GM18909 (cell line): Measurements from ENCODE around the gene IRF3.
A peak's percentile ranks its signal among the peaks of the same experiment; 100 is the strongest.

ENCODE experiments used
- ATAC-seq: cut with Tn5 transposase; IDR thresholded peaks from one replicate; pipeline ENCODE4 v1.9.1; 2021; ENCODE audit warnings: mild to moderate bottlenecking; ENCODE audit not compliant: unreplicated experiment, poor library complexity

The IRF3 gene, protein sequence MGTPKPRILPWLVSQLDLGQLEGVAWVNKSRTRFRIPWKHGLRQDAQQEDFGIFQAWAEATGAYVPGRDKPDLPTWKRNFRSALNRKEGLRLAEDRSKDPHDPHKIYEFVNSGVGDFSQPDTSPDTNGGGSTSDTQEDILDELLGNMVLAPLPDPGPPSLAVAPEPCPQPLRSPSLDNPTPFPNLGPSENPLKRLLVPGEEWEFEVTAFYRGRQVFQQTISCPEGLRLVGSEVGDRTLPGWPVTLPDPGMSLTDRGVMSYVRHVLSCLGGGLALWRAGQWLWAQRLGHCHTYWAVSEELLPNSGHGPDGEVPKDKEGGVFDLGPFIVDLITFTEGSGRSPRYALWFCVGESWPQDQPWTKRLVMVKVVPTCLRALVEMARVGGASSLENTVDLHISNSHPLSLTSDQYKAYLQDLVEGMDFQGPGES

GRCh38 chr19:49665351-49666119 is at the start of gene IRF3, which contains the start of gene BCL2L12:
Gene IRF3 (minus strand): TSS chr19:49665857. CDS start chr19:49664838, 1,019 bp downstream.
Gene BCL2L12 (plus strand): TSS chr19:49665933. CDS start chr19:49666693, 760 bp downstream.
- peak; percentile 88 for ATAC-seq

DNA sequence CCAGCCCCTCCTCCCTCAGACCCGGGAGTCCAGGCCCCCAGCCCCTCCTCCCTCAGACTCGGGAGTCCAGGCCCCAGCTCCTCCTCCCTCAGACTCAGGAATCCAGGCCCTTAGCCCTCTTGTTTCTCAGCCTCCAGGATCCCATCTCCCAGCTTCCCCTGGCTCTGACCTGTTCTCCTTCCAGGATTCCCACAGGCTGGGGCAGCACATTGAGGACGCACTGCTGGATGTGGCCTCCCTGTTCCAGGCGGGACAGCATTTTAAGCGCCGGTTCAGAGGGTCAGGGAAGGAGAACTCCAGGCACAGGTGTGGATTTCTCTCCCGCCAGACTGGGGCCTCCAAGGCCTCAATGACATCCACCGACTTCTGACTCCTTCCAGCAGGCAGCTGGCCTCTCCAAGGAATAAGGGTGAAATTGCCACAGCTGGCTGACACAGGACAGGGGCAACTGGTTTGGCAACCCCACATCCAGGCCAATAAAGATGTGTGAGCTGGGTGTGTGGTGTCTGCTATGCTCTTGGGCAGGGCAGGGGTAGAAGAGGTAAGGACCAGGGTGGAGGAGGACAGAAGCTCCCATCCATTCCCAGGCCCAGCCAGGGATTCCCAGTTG is 47.7 kb upstream of the IRF3 start:
- ATAC-seq = no peak

DNA sequence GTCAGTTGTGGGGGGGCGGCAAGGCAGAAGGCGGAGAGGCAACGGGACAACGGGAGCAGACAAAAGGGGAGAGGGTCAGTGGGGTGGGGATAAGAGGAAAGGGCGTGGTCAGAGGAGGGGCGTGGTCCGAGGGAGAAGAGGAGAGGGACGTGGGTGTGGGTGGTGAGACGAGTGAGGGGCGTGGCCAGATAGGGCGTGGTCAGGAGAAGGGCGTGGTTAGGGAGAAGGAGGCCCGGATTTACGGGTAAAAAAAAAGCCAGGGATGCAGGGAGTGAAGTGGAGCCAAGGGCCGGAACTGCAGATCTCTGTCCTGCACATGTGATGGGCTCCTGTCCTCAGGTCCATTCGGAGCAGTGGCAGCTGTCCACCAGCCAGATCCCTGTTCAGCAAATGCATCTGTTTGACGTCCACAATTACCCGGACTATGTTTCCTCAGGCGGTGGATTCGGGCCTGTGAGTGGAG is 46.8 kb upstream of the IRF3 start:
- no peak for ATAC-seq

- ATAC-seq = no peak
Observed at GRCh38 chr19:49710372-49710951, 44.8 kb upstream of the IRF3 start.

DNA sequence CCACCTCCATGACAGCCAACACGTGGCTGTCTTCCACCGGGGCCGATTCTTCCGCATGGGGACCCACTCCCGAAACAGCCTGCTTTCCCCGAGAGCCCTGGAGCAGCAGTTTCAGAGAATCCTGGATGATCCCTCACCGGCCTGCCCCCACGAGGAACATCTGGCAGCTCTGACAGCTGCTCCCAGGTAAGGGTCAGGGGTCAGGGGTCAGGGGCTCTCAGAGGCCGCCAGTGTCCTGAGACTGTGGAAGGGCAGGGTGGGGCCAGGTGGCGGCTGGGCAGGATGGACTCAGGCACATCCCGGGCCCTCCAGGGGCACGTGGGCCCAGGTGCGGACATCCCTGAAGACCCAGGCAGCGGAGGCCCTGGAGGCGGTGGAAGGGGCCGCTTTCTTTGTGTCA is 40.3 kb upstream of the IRF3 start:
- ATAC-seq = no peak

DNA sequence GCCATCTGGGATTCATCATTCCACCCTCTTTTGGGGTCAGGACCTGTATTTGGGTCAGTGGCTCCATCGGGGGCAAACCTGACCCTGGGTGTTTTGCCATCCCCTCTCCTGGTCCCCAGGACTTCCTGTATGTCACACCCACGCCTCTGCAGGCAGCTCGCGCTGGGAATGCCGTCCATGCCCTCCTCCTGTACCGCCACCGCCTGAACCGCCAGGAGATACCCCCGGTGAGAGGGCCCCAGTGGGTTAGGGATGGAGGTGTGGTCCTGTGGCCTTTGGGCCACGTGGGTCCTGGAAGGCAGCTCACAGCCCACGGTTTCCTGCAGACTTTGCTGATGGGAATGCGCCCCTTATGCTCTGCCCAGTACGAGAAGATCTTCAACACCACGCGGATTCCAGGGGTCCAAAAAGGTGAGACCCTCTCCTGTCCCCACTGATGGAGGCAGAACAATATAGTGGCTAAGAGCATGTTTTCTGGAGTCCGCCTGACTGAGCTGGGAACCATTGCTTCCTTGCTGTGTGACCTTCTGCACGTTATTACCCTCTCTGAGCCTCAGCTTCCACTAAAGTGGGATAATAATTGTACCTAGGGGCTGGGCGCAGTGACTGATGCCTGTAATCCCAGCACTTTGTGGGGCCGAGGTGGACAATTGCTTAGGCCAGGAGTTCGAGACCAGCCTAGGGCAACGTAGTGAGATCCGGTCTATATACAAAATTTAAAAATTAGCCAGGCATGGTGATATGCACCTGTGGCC is 39.4 kb upstream of the IRF3 start:
- ATAC-seq = no peak

- ATAC-seq = no peak
Observed at GRCh38 chr19:49701271-49701786, 35.7 kb upstream of the IRF3 start.

DNA sequence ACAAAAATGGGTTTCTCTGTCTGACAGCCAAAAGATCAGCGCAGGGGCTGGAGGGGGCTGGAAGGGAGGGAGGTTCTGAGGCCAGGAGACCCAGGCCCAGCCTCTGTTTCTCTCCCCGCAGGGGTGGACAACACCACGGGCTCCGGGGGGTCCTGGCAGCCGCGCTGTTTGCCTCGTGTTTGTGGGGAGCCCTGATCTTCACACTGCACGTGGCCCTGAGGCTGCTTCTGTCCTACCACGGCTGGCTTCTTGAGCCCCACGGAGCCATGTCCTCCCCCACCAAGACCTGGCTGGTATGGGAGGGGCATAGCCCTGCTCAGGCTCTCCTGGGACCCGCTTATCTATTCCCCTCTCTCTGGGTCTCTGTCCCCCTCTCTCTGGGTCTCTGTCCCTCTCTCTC is 34.9 kb upstream of the IRF3 start:
- no peak for ATAC-seq

DNA sequence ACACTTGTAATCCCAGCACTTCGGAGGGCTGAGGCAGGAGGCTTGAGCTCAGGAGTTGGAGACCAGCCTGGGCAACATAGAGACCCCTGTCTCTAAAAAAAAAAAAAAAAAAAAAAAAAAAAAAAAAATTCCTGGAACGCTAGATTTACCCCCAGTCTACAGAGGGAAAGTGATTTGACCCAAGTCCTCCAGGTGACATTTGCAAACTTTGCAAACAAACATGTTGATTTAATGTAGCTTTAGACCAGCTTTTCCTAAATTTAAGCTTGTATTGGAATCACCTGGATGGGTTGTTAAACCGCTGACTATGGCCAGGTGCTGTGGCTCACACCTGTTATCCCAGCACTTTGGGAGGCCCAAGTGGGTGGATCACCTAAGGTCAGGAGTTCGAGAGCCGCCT is 33.7 kb upstream of the IRF3 start:
- ATAC-seq = no peak

DNA sequence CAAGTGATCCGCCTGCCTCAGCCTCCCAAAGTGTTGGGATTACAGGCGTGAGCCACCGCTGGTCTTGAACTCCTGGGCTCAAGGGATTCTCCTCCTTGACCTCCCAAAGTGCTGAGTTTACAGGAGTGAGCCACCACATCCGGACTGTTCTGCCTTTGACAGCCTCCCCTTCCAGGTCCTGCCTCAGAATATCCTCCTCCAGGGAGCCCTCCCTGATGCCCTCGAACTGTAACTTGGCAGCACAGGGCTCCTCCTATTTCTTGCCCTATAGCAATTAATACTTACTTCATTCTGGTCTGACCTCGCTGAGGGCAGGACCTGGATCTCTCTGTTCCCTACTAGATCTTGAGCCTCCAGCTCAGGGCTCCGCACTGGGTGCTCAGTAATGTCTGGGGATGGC is 31.2 kb upstream of the IRF3 start:
- ATAC-seq = no peak

- ATAC-seq = no peak
Observed at GRCh38 chr19:49696115-49696514, 30.5 kb upstream of the IRF3 start.

GRCh38 chr19:49692147-49692506 is 26.5 kb upstream of the IRF3 start:
- ATAC-seq = no peak

DNA sequence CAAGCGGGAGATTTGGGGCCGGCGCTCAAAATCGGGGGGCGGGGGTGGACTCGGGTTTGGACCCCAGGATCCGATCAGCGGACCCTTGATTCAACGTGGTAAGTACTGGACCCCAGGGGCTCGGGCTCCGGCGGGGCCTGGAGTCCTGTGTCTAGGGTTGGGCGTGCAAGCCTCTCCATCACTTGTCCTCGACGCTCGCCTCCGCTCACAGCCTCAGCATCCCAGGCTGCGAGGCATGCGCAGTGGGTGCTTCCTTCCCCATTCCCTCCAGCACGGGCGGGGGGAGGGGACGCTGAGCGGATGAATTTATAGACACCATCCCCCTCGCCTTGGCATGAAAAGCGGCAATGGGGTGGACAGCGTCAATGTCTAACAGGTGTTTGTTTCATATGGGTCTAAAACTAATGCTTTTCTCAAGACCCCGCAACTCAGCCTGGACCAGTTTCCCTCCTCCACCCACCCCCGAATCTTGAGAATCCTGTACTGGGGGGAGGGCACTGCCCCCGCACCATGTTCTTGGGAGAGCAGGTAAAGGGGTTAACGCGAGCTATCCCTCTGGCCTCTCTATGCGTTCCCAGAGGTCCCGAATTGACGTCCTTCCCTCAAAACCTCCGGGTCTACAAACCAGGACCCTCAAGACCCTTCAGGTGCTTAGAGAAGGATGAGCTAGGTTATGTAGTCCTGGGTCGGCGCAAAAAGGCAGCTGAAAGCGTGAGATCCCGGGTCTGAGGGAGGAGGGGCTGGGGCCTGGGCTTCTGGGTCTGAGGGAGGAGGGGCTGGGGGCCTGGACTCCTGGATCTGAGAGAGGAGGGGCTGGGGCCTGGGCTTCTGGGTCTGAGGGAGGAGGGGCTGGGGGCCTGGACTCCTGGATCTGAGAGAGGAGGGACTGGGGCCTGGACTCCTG is 25.8 kb upstream of the IRF3 start:
- ATAC-seq = no peak

GRCh38 chr19:49690656-49691242 is 25.1 kb upstream of the IRF3 start, which contains the start of gene CPT1C:
Gene CPT1C (plus strand): TSS chr19:49691116. CDS start chr19:49692253, 1,137 bp downstream.
- ATAC-seq = no peak

- no peak for ATAC-seq
Observed at GRCh38 chr19:49690079-49690655, 24.5 kb upstream of the IRF3 start.

- no peak for ATAC-seq
Observed at GRCh38 chr19:49689133-49690078, 23.7 kb upstream of the IRF3 start, which contains the start of gene ADM5. Gene ADM5 (plus strand): TSS chr19:49689594. CDS start chr19:49689838, 244 bp downstream.
